NB4 (cell line): ENCODE measurements around the gene CCBE1.

Experiments used
- MYC ChIP-seq: IDR thresholded peaks from 2 replicates; pipeline ENCODE4 v1.6.1; 2011; ENCODE audit warnings: low read depth, low read length
- POLR2A ChIP-seq: IDR thresholded peaks from 2 replicates; pipeline ENCODE4 v1.6.1; 2011; ENCODE audit warnings: mild to moderate bottlenecking; ENCODE audit not compliant: insufficient read length; ENCODE audit errors: extremely low read depth
- TF ChIP-seq, protein P1 (sequence below): IDR thresholded peaks from one replicate; pipeline ENCODE4 v1.5.1; 2012; ENCODE audit warnings: low read depth, low read length
- TF ChIP-seq, protein P2 (sequence below): IDR thresholded peaks from 2 replicates; pipeline ENCODE4 v1.6.1; 2011; ENCODE audit warnings: low read depth, low read length

DNA sequence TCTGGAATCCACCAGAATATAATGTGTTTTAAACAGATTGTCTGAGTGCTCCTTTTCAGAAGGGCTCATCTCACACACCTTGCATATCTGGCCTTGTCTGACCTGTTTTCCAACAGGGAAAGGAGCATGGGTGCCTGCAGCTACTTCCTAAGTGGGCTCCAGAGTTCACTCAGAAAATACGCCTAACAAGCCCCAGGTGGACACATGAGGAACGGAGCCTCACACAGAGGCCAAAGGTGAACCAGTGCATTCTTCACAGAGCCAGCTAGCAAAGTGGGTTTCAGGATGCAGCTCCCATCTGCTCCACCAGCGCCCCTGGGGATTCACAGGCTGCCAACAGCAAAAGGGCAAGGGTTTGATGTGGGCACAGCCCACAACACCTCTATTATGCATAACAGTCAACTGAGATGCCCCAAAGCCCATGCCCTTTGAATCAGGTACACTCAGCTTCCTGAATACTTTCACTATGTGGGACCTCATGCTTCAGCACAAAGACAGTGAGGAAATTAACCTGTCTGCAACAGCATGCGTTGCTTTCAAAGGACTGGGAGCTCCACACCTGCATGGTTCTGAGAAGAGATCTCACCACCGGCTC, 86.6 kb downstream of the CCBE1 start:
- TF ChIP-seq, protein P1, sequence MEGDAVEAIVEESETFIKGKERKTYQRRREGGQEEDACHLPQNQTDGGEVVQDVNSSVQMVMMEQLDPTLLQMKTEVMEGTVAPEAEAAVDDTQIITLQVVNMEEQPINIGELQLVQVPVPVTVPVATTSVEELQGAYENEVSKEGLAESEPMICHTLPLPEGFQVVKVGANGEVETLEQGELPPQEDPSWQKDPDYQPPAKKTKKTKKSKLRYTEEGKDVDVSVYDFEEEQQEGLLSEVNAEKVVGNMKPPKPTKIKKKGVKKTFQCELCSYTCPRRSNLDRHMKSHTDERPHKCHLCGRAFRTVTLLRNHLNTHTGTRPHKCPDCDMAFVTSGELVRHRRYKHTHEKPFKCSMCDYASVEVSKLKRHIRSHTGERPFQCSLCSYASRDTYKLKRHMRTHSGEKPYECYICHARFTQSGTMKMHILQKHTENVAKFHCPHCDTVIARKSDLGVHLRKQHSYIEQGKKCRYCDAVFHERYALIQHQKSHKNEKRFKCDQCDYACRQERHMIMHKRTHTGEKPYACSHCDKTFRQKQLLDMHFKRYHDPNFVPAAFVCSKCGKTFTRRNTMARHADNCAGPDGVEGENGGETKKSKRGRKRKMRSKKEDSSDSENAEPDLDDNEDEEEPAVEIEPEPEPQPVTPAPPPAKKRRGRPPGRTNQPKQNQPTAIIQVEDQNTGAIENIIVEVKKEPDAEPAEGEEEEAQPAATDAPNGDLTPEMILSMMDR, result no peak
- TF ChIP-seq POLR2A (no peak), MYC (no peak)
- TF ChIP-seq, protein P2, sequence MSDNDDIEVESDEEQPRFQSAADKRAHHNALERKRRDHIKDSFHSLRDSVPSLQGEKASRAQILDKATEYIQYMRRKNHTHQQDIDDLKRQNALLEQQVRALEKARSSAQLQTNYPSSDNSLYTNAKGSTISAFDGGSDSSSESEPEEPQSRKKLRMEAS, result no peak
